ENCODE results near the gene INTS2. TPM values are rescaled to one million over a fixed set of nuclear protein-coding genes. Genes with fewer than 3 reads are reported as not detected.

INTS2 gene
- total RNA-seq, 2 donors from 2014 or later = 7.6 to 8.2 TPM

- Histone ChIP-seq H3K36me3 (peaks cover 52% of the 10 kb centered on the region), H3K9me3 (no peaks in the 10 kb centered on the region), H3K27ac (no peak overlapping the region), H3K4me1 (no peaks in the 10 kb centered on the region), H3K27me3 (no peaks in the 10 kb centered on the region), H3K4me3 (no peak overlapping the region)
- TF ChIP-seq CTCF (IDR thresholded peaks at IDR 0.05) = no peak
- no peak for DNase-seq (ENCODE audit: low spot score)
These were observed 42.9 kb downstream of the INTS2 start for GRCh38 chr17:61884864-61885263.

- Histone ChIP-seq H3K9me3 (no peaks in the 10 kb centered on the region), H3K4me1 (no peaks in the 10 kb centered on the region), H3K27me3 (no peaks in the 10 kb centered on the region), H3K36me3 (peaks cover 42% of the 10 kb centered on the region), H3K4me3 (no peak overlapping the region), H3K27ac (no peak overlapping the region)
- DNase-seq (ENCODE audit: low spot score) = no peak
- TF ChIP-seq CTCF (IDR thresholded peaks at IDR 0.05) = no peak
These were observed 47.1 kb downstream of the INTS2 start for GRCh38 chr17:61880589-61881102.

GRCh38 chr17:61878984-61879612, 48.7 kb downstream of the INTS2 start:
- TF ChIP-seq CTCF (IDR thresholded peaks at IDR 0.05) = no peak
- H3K4me1 ChIP-seq = no peaks in the 10 kb centered on the region
- H3K4me3 ChIP-seq = no peak overlapping the region
- H3K9me3 ChIP-seq = no peaks in the 10 kb centered on the region
- no peak for DNase-seq (ENCODE audit: low spot score)
- no peak overlapping the region for H3K27ac ChIP-seq
- peaks cover 41% of the 10 kb centered on the region for H3K36me3 ChIP-seq
- H3K27me3 ChIP-seq = no peaks in the 10 kb centered on the region

DNA sequence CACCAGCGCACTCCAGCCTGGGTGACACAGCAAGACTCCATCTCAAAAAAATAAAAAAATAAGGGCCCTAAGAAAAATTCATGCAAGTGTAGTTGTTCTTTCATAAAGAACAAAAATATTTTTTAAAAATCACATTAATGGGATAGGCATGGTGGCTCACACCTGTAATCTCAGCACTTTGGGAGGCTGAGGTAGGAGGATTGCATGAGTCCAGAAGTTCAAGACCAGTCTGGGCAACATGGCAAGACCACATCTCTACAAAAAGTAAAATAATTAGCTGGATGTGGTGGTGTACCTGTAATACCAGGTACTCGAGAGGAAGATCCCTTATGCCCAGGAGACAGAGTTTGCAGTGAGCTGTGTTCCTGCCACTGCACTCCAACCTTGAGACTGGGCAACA, 49.3 kb downstream of the INTS2 start:
- H3K36me3 ChIP-seq = peaks cover 35% of the 10 kb centered on the region

GRCh38 chr17:61877837-61878236, 49.9 kb downstream of the INTS2 start:
- DNase-seq (ENCODE audit: low spot score) = no peak
- Histone ChIP-seq H3K36me3 (peaks cover 28% of the 10 kb centered on the region), H3K4me3 (no peak overlapping the region), H3K4me1 (no peaks in the 10 kb centered on the region), H3K27me3 (no peaks in the 10 kb centered on the region), H3K27ac (no peak overlapping the region), H3K9me3 (no peaks in the 10 kb centered on the region)
- no peak for TF ChIP-seq CTCF (IDR thresholded peaks at IDR 0.05)

More for the DNA sequence above, 49.3 kb downstream of the INTS2 start:
- H3K4me1 ChIP-seq = no peaks in the 10 kb centered on the region
- no peak overlapping the region for H3K27ac ChIP-seq
- no peak for TF ChIP-seq CTCF (IDR thresholded peaks at IDR 0.05)
- H3K4me3 ChIP-seq = no peak overlapping the region
- no peak for DNase-seq (ENCODE audit: low spot score)
- H3K9me3 ChIP-seq = no peaks in the 10 kb centered on the region
- H3K27me3 ChIP-seq = no peaks in the 10 kb centered on the region

GRCh38 chr17:61875804-61876203, 52.0 kb downstream of the INTS2 start:
- Histone ChIP-seq H3K9me3 (no peaks in the 10 kb centered on the region), H3K36me3 (peaks cover 28% of the 10 kb centered on the region), H3K27me3 (no peaks in the 10 kb centered on the region), H3K4me3 (no peak overlapping the region), H3K27ac (no peak overlapping the region), H3K4me1 (no peaks in the 10 kb centered on the region)
- no peak for DNase-seq (ENCODE audit: low spot score)
- TF ChIP-seq CTCF (IDR thresholded peaks at IDR 0.05) = no peak

Measured in right atrium auricular region (tissue), 2 donors.